Activated B cell treated with CpG ODN at 0.5 μM for 24 hours (primary cell): ENCODE measurements around the gene HIF3A. TPM values are rescaled to one million over a fixed set of nuclear protein-coding genes. Genes with fewer than 3 reads are reported as not detected.
A peak's percentile ranks its signal among the peaks of the same experiment; 100 is the strongest.

Experiments used
- ATAC-seq: fragments of 200-7000 bp; cut with Tn5 transposase; one replicate; pipeline ENCODE4 v1.10.0; 2021; ENCODE audit warnings: low read depth, mild to moderate bottlenecking, moderate library complexity
- CTCF ChIA-PET: fragments of 350-600 bp; sonication (Branson Sonifier 250); formaldehyde crosslinking; loops from one replicate; lab custom pipeline; 2021; ENCODE audit warnings: antibody characterized with exemption; lab: Charles Lee
- POLR2A ChIA-PET: fragments of 350-600 bp; sonication (Branson Sonifier 250); formaldehyde crosslinking; loops from one replicate; lab custom pipeline; 2021; ENCODE audit warnings: antibody characterized with exemption; lab: Charles Lee
- DNase-seq: peaks from one replicate; pipeline ENCODE4 v3.0.0; 2022
- H3K27ac Mint-ChIP-seq: one replicate; pipeline ENCODE4 v1.8.0; 2020; ENCODE audit warnings: mixed read lengths
- H3K27me3 Mint-ChIP-seq: one replicate; pipeline ENCODE4 v1.8.0; 2021; ENCODE audit warnings: mixed read lengths
- H3K36me3 Mint-ChIP-seq: one replicate; pipeline ENCODE4 v1.8.0; 2021; ENCODE audit warnings: low read depth, mixed read lengths
- H3K4me1 Mint-ChIP-seq: one replicate; pipeline ENCODE4 v1.8.0; 2021; ENCODE audit warnings: mixed read lengths
- H3K4me3 Mint-ChIP-seq: one replicate; pipeline ENCODE4 v1.8.0; 2020; ENCODE audit warnings: mild to moderate bottlenecking, mixed read lengths
- H3K9me3 Mint-ChIP-seq: one replicate; pipeline ENCODE4 v1.8.0; 2020; ENCODE audit warnings: mixed read lengths
- intact Hi-C: fragments of 100-400 bp; cut with micrococcal nuclease; formaldehyde crosslinking; loops from one replicate; pipeline ENCODE4 v1.15.1; 2024
- total RNA-seq: library from RNA; stranded (reverse); gene quantifications from 2 replicates; pipeline ENCODE4 v1.2.3, GENCODE V29; 2022
- TF ChIP-seq, protein P1 (sequence below): fragments of 200-600 bp; IDR thresholded peaks from one replicate; pipeline ENCODE4 v1.8.0; 2022; ENCODE audit warnings: antibody characterized with exemption, mild to moderate bottlenecking

The HIF3A gene
- total RNA-seq, 1 donor from 2014 or later = not detected

DNA sequence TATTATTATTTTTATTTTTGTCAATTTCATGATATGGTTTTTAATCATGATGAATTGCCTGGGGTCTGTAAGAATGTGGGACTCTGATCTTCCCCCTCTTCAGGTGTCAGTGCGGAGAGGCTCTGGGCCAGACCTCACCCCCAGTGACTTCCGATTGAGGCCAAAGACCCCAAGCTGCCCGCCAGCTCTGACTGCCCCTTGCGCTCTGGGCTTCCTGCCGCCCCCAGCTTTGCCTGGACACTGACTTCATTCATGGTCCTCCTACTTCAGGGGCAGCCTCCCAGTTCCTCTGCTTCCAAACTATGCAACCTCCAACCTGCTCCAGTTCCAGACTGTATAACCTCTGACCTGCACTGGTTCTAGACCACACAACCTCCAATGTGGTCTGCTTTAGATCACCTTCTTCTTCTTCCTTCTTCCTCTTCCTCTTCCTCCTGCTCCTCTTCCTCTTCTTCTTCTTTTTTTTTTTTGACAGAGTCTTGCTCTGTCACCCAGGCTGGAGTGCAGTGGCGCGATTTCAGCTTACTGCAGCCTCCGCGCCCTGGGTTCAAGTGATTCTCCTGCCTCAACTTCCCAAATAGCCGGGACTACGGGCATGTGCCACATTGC lies 43.3 kb downstream of the HIF3A start:
- ATAC-seq (no peak), DNase-seq (no peak)
- Mint-ChIP-seq H3K9me3 (no peaks in the 10 kb centered on the region), H3K27me3 (peaks cover 7% of the 10 kb centered on the region), H3K27ac (no peak overlapping the region), H3K4me3 (no peak overlapping the region), H3K36me3 (no peaks in the 10 kb centered on the region), H3K4me1 (no peaks in the 10 kb centered on the region)
- ChIA-PET POLR2A (no interaction called here), CTCF (interaction anchor here (0.7 kb wide), 1 partner anchor 55 kb away, joined by 3 read pairs; no protein-coding TSS in a partner anchor)
- intact Hi-C loops = loop anchor here (10.0 kb wide), 1 partner anchor 455 kb away; the partner anchor contains the start of gene IRF2BP1
- TF ChIP-seq, protein P1, sequence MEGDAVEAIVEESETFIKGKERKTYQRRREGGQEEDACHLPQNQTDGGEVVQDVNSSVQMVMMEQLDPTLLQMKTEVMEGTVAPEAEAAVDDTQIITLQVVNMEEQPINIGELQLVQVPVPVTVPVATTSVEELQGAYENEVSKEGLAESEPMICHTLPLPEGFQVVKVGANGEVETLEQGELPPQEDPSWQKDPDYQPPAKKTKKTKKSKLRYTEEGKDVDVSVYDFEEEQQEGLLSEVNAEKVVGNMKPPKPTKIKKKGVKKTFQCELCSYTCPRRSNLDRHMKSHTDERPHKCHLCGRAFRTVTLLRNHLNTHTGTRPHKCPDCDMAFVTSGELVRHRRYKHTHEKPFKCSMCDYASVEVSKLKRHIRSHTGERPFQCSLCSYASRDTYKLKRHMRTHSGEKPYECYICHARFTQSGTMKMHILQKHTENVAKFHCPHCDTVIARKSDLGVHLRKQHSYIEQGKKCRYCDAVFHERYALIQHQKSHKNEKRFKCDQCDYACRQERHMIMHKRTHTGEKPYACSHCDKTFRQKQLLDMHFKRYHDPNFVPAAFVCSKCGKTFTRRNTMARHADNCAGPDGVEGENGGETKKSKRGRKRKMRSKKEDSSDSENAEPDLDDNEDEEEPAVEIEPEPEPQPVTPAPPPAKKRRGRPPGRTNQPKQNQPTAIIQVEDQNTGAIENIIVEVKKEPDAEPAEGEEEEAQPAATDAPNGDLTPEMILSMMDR = no peak

DNA sequence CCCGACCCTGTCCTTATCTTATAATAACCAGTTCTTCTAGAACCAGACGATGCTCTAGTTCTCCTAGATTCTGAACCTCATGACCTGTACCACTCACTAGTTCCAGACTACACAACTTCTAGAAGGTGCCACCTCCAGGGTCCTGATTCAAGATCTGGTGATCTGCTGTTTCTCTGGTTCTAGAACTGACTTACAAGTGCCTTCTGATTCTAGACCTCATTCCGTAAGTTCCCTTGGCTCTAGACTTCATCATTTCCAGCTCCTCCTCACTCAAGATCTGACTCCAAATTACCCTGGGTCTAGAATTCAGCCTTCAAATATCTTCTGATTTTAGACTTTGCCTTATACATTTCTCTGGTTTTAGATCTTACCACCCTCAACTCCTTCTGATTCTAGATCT lies 45.1 kb downstream of the HIF3A start:
- ChIA-PET POLR2A (no interaction called here), CTCF (no interaction called here)
- Mint-ChIP-seq H3K36me3 (no peaks in the 10 kb centered on the region), H3K4me3 (no peak overlapping the region), H3K27me3 (peaks cover 5% of the 10 kb centered on the region), H3K9me3 (no peaks in the 10 kb centered on the region), H3K27ac (no peak overlapping the region), H3K4me1 (peaks cover 5% of the 10 kb centered on the region)
- DNase-seq = no peak
- intact Hi-C loops = loop anchor here (10.0 kb wide), 1 partner anchor 457 kb away; the partner anchor contains the start of gene IRF2BP1
- ATAC-seq = no peak
- TF ChIP-seq, protein P1 = no peak

DNA sequence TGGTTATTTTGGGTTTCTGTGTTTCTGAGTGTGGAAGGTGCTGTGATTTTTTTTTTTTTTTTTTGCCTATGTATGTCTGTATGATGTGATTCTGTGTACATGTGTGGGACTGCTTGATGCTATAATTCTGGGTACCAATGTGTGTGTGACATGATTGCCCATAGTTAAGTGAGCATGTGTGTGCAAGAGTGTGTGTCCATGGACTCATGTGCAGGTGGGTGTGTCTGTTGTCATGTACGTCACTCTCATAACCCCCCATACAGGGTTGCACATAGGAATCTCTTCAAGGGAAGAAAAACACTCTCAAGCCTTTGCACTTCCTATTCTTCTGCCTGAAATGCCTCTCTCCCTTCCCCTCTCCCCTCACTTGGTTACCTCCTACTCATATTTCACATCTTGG lies 47.5 kb downstream of the HIF3A start:
- H3K36me3 Mint-ChIP-seq = peaks cover 2% of the 10 kb centered on the region
- intact Hi-C loops = loop anchor here (10.0 kb wide), 1 partner anchor 460 kb away; the partner anchor contains the start of gene IRF2BP1
- POLR2A ChIA-PET = interaction anchor here (0.5 kb wide), 1 partner anchor 89 kb away, joined by 3 read pairs; no protein-coding TSS in a partner anchor

DNA sequence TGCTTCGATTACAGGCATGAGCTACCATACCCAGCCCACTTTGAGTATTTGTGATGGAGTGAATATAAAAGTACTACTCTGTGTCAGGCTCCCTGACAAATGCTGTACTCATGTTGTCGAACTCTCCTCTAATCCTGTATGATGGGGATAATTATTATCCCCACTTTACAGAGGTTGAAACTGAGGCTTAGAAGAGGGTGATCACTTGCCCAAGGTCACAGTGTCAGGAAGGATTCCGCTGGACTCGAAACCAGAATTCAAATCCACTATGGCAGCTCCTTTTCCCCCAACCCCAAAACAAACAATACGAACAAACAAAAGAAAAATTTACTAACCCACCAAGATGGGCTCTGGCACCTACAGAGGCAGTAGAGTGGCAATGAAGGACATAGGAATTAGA lies 48.3 kb downstream of the HIF3A start:
- Mint-ChIP-seq H3K36me3 (peaks cover 2% of the 10 kb centered on the region), H3K4me1 (peaks cover 36% of the 10 kb centered on the region), H3K4me3 (no peak overlapping the region), H3K9me3 (no peaks in the 10 kb centered on the region), H3K27ac (no peak overlapping the region), H3K27me3 (peaks cover 3% of the 10 kb centered on the region)
- POLR2A ChIA-PET = no interaction called here
- ATAC-seq (no peak), DNase-seq (no peak)
- TF ChIP-seq, protein P1 = no peak
- CTCF ChIA-PET = no interaction called here
- intact Hi-C loops = loop anchor here (5.0 to 10.0 kb wide), 2 partner anchors 443 to 460 kb away; partner anchors contain the start of genes IRF2BP1 and MYPOP

More for the DNA sequence above, 47.5 kb downstream of the HIF3A start:
- no peak overlapping the region for H3K27ac Mint-ChIP-seq
- ATAC-seq (no peak), DNase-seq (no peak)
- CTCF ChIA-PET = no interaction called here
- peaks cover 4% of the 10 kb centered on the region for H3K27me3 Mint-ChIP-seq
- H3K4me1 Mint-ChIP-seq = peaks cover 28% of the 10 kb centered on the region
- no peak overlapping the region for H3K4me3 Mint-ChIP-seq
- TF ChIP-seq, protein P1 = no peak
- no peaks in the 10 kb centered on the region for H3K9me3 Mint-ChIP-seq

DNA sequence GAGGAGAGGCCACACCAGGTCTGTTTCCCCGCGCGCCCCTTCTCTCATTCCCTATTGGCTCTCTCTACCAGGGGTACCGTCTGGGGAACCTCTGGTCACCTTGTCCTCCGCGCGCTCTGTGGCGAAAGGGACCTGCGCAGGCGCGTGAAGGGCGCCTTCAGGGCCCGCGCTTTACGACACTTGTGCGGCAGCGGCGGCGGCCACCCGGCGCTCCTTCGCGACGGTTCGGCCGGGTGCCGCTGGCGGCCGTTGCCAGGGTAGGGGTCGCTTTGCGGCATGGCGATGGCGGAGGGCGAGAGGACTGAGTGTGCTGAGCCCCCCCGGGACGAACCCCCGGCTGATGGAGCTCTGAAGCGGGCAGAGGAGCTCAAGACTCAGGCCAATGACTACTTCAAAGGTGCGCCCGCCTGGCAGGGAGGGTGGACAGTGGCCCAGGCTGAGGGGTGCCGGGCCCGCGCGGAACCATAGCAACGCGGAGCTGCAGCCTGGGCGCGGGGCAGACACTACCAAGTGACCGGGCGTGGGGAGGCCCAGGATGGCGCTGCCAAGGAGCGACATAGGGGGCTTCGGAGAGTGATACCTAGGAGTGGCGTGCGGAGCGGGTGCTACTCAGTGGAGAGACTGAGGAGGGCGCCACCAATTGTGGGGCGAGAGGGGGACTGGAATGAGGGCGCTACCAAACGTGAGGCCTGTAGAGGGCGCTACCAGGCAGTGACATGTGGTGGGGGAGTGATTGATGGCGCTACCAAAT lies 50.2 kb downstream of the HIF3A start, which contains the start of gene PPP5C:
TSS of gene PPP5C (plus strand) at position 267 of the 751 bp plus-strand sequence. CDS start at position 277, 10 bp downstream.
- ChIA-PET CTCF (interaction anchor here (1.0 kb wide), 1 partner anchor 10 kb away, joined by 3 read pairs; no protein-coding TSS in a partner anchor), POLR2A (interaction anchor here (0.6 kb wide), 1 partner anchor 1925 kb away, joined by 3 read pairs; no protein-coding TSS in a partner anchor)
- intact Hi-C loops = loop anchor here (2.0 to 10.0 kb wide), 3 partner anchors 445 to 766 kb away; partner anchors contain the start of genes IRF2BP1, MYPOP and ZC3H4
- TF ChIP-seq, protein P1 = no peak
- peaks cover 54% of the 10 kb centered on the region for H3K4me1 Mint-ChIP-seq
- H3K4me3 Mint-ChIP-seq = peak within 1 kb of the TSS; percentile 95
- no peaks in the 10 kb centered on the region for H3K9me3 Mint-ChIP-seq
- ATAC-seq (peak; percentile 81), DNase-seq (peak; percentile 84)
- peak within 1 kb of the TSS; percentile 88 for H3K27ac Mint-ChIP-seq
- H3K36me3 Mint-ChIP-seq = peaks cover 2% of the 10 kb centered on the region
- H3K27me3 Mint-ChIP-seq = peaks cover 3% of the 10 kb centered on the region
